ENCODE results near the gene CAMSAP1. TPM values are rescaled to one million over a fixed set of nuclear protein-coding genes. Genes with fewer than 3 reads are reported as not detected.

Gene CAMSAP1
- total RNA-seq, 1 donor from 2014 or later = 150 TPM

GRCh38 chr9:135889564-135890189, 17.7 kb downstream of the CAMSAP1 start:
- DNase-seq = no peak
- TF ChIP-seq, protein P1, sequence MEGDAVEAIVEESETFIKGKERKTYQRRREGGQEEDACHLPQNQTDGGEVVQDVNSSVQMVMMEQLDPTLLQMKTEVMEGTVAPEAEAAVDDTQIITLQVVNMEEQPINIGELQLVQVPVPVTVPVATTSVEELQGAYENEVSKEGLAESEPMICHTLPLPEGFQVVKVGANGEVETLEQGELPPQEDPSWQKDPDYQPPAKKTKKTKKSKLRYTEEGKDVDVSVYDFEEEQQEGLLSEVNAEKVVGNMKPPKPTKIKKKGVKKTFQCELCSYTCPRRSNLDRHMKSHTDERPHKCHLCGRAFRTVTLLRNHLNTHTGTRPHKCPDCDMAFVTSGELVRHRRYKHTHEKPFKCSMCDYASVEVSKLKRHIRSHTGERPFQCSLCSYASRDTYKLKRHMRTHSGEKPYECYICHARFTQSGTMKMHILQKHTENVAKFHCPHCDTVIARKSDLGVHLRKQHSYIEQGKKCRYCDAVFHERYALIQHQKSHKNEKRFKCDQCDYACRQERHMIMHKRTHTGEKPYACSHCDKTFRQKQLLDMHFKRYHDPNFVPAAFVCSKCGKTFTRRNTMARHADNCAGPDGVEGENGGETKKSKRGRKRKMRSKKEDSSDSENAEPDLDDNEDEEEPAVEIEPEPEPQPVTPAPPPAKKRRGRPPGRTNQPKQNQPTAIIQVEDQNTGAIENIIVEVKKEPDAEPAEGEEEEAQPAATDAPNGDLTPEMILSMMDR (IDR thresholded peaks at IDR 0.05; ENCODE audit: partially characterized antibody, unreplicated experiment) = no peak
- Mint-ChIP-seq H3K4me3 (ENCODE audit: unreplicated experiment) (peak overlapping the region; percentile 41), H3K9me3 (ENCODE audit: unreplicated experiment) (peaks cover 14% of the 10 kb centered on the region), H3K4me1 (ENCODE audit: low read depth, unreplicated experiment) (peaks cover 77% of the 10 kb centered on the region), H3K27ac (ENCODE audit: unreplicated experiment) (peak overlapping the region; percentile 59), H3K27me3 (ENCODE audit: unreplicated experiment) (peaks cover 10% of the 10 kb centered on the region), H3K36me3 (ENCODE audit: unreplicated experiment) (no peaks in the 10 kb centered on the region)

GRCh38 chr9:135888766-135889394, 18.5 kb downstream of the CAMSAP1 start:
- Mint-ChIP-seq H3K4me3 (ENCODE audit: unreplicated experiment) (peak overlapping the region; percentile 41), H3K36me3 (ENCODE audit: unreplicated experiment) (no peaks in the 10 kb centered on the region), H3K27ac (ENCODE audit: unreplicated experiment) (peak overlapping the region; percentile 80), H3K9me3 (ENCODE audit: unreplicated experiment) (peaks cover 13% of the 10 kb centered on the region), H3K27me3 (ENCODE audit: unreplicated experiment) (peaks cover 10% of the 10 kb centered on the region), H3K4me1 (ENCODE audit: low read depth, unreplicated experiment) (peaks cover 83% of the 10 kb centered on the region)
- DNase-seq = no peak
- TF ChIP-seq, protein P1 (IDR thresholded peaks at IDR 0.05; ENCODE audit: partially characterized antibody, unreplicated experiment) = no peak

DNA sequence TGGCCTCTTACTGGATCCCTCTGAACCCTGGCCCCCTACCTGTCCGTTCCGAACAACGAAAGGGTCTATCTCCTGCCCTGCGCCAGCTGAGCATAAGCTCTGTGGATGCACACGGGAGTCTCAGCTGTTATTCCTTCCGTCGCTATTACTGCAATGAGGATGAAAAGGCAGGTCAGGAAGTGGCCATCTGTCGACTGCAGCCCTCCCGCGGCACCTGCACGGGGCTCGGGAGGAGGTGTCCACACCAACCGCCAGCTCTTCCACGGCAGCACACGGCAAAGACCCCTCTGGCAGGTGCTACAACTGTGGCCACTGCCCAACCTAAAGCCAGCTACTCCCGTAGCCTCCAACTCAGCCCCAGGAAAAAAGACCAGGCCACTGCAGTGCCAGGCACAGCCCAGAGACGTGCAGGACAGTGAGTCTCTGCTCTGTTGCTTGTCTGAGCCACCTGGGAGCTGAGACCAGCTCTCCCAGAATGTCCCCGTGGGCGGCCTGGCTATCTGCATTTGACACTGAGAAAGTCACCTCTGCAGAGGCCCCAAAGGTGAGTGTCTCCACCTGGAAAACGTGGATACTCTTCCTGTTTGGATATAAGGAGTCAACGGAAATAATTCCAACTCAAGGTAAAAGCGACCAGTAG, 19.1 kb downstream of the CAMSAP1 start:
- no peak for DNase-seq
- H3K4me1 Mint-ChIP-seq (ENCODE audit: low read depth, unreplicated experiment) = peaks cover 86% of the 10 kb centered on the region
- peak overlapping the region; percentile 41 for H3K4me3 Mint-ChIP-seq (ENCODE audit: unreplicated experiment)
- H3K27me3 Mint-ChIP-seq (ENCODE audit: unreplicated experiment) = peaks cover 11% of the 10 kb centered on the region
- peaks cover 13% of the 10 kb centered on the region for H3K9me3 Mint-ChIP-seq (ENCODE audit: unreplicated experiment)
- TF ChIP-seq, protein P1 (IDR thresholded peaks at IDR 0.05; ENCODE audit: partially characterized antibody, unreplicated experiment) = no peak
- H3K36me3 Mint-ChIP-seq (ENCODE audit: unreplicated experiment) = no peaks in the 10 kb centered on the region
- peak overlapping the region; percentile 80 for H3K27ac Mint-ChIP-seq (ENCODE audit: unreplicated experiment)

GRCh38 chr9:135887585-135888050, 19.7 kb downstream of the CAMSAP1 start:
- Mint-ChIP-seq H3K27ac (ENCODE audit: unreplicated experiment) (peak overlapping the region; percentile 83), H3K36me3 (ENCODE audit: unreplicated experiment) (no peaks in the 10 kb centered on the region), H3K4me3 (ENCODE audit: unreplicated experiment) (peak overlapping the region; percentile 72), H3K9me3 (ENCODE audit: unreplicated experiment) (peaks cover 18% of the 10 kb centered on the region), H3K4me1 (ENCODE audit: low read depth, unreplicated experiment) (peaks cover 90% of the 10 kb centered on the region), H3K27me3 (ENCODE audit: unreplicated experiment) (peaks cover 9% of the 10 kb centered on the region)
- TF ChIP-seq, protein P1 (IDR thresholded peaks at IDR 0.05; ENCODE audit: partially characterized antibody, unreplicated experiment) = no peak
- DNase-seq = peak; percentile 38

All from glutamatergic neuron (in vitro differentiated cells).